Suppressor macrophage treated with lipopolysaccharide for 1 hour (primary cell): ENCODE data around the gene DMPK.
"Not testable (repeated sequence)": the region's sequence is repeated elsewhere in the genome, so short reads cannot be mapped to it uniquely, and the experiment has no call there.

Experiments
- DNase-seq, 3 donors: peaks; one replicate each; pipeline ENCODE4 v3.0.0-alpha.2; 2020 to 2022

The DMPK gene

GRCh38 chr19:45814851-45815480, 32.7 kb upstream of the DMPK start, which contains the start of gene RSPH6A:
TSS of gene RSPH6A (minus strand) at chr19:45815308. CDS start at chr19:45815176, 132 bp downstream.
- peak in 1 of 3 donors; percentile 16 for DNase-seq

GRCh38 chr19:45814166-45814780, 32.0 kb upstream of the DMPK start:
- DNase-seq: peak in 1 of 3 donors; percentile 14

- peak in 1 of 3 donors; percentile 17 for DNase-seq
Measured at GRCh38 chr19:45812297-45812696, 30.0 kb upstream of the DMPK start.

DNA sequence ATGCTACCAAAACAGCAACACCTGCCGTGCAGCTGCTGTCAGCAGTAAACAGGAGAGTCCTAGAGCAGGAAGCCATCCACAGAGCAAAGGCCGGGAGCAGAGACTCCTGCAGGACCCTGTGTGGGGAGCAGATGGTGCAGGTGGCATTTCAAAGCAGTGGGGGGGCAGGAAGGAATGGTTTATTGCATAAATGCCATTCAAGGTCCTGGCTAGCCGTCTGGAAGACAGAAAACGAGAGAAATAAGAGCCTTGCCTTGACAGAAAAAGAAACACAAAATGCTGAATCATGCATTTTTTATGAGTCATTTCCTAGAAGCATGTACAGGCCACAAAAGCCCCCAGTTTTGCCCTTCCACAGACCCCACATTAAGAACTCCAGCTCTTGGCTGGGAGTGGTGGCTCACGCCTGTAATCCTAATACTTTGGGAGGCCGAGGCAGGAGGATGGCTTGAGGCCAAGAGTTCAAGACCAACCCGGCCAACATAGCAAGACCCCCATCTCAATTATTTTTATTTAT, 27.4 kb upstream of the DMPK start:
- DNase-seq: peak; percentile 43 to 70 (median 58)

GRCh38 chr19:45805719-45806118, 23.4 kb upstream of the DMPK start:
- DNase-seq: no peak

GRCh38 chr19:45804959-45805230, 22.6 kb upstream of the DMPK start:
- DNase-seq: no peak

- no peak for DNase-seq
Measured at GRCh38 chr19:45804140-45804958, 22.1 kb upstream of the DMPK start.

DNA sequence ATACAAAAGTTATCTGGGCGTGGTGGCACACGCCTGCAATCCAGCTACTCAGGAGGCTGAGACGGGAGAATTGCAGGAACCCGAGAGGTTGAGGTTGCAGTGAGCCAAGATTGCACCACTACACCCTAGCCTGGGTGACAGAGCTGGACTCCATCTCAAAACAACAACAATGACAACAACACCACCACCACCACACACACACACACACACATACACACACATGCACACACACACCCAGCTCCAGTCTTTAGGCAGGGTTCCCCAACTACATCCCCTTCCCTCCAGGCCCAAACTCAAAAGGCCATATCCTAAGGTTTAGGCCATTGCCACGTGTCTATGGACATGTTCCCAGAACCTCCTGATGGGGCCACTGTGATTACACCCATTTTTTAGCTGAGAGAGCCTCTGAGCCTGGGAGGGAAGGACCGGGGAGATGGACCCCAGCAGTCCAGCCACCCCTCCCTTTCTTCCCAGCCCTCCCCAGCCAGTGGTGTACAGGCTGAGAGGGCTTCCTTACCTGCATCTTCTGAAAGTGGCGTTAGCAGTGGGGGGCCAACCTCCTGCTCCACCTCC, 19.4 kb upstream of the DMPK start:
- no peak for DNase-seq

GRCh38 chr19:45800070-45800553, 17.8 kb upstream of the DMPK start:
- peak; percentile 69 to 86 (median 76) for DNase-seq

GRCh38 chr19:45799541-45799940, 17.3 kb upstream of the DMPK start:
- not testable (repeated sequence) for DNase-seq

- peak; percentile 69 to 75 (median 69) for DNase-seq
Measured at GRCh38 chr19:45798995-45799517, 16.8 kb upstream of the DMPK start.

- DNase-seq: no peak
Measured at GRCh38 chr19:45794627-45795026, 12.3 kb upstream of the DMPK start.

DNA sequence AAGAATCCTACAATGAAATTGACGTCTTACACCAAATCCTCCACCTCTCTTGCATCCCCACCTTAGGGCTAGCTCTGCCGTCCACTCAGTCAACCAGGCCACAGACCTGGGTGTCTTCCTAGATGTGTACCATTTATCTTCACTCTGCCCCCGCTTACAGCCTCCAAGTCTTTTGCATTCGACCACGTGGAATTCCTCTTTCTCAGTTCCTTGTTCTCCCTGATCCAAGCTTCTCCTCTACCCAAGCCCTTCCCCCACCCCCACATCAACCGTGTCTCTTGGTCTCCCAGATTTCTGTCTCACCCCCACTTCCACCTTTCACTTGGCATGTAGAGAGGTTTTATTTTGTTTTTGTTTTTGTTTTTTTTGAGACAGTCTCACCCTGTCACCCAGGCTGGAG, 11.6 kb upstream of the DMPK start:
- DNase-seq: peak; percentile 64 to 76 (median 71)

- no peak for DNase-seq
Measured at GRCh38 chr19:45793178-45793564, 10.9 kb upstream of the DMPK start.

DNA sequence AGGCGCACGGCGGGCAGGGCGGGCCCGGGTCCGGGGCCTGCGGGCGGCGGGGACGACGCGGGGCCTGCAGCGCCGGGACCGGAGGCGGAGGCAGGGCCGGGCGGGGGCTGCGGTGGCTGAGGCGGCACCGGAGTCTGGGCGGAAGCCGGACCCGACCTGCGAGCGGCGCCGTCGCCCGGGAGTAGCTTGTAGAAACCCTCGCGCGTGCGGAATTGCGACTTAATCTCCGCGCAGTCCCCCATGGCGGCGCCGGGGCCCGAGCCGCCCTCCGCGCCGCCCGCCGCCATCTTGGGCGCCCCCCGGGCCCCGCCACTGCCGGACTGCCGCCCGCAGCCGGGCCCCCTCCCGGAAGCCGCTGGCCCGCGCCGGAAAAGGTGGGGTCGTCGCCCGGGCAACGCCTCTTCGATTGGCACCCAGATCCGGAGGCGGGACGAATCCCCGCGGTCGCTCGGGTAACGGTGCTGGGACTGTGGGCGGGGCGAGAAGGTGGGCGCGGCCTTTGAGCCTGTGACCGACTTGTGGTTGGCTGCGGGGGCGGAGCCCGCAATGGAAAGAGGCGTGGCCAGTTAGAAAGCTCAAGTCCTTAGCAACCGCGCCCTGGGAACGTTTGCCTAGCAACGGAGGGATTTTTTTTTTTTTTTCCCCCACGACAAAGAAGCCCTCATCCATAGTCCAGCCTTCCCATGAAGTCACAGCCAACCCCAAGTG, 10.3 kb upstream of the DMPK start, which contains the start of gene DMWD:
Gene DMWD (minus strand): TSS at position 376 of the 708 bp plus-strand sequence. CDS start 89 bp downstream, at position 287.
- DNase-seq: peak; percentile 99 to 100 (median 100)

- DNase-seq: peak in 1 of 3 donors; percentile 18
Measured at GRCh38 chr19:45791744-45792469, 9.6 kb upstream of the DMPK start.

DNA sequence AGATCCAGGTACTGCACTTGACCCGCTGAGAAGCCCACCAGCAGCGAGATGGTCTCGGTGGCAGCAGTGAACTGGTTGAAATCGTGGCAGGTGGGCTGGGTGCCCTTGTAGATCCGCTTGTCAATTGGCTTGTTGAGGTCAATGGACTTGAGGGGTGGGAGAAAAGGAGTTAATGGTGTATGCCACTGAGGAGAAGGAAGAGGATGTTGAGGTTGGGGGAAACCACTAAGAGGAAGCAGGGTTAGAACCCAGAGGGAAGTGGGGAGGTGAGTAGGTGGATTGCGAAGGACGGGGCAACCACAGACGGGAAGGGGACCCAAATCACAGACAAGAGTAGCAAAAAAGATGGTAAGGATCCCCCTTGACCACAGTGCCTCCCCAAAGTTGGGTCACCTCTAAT, 8.7 kb upstream of the DMPK start:
- peak; percentile 90 to 93 (median 93) for DNase-seq

DNA sequence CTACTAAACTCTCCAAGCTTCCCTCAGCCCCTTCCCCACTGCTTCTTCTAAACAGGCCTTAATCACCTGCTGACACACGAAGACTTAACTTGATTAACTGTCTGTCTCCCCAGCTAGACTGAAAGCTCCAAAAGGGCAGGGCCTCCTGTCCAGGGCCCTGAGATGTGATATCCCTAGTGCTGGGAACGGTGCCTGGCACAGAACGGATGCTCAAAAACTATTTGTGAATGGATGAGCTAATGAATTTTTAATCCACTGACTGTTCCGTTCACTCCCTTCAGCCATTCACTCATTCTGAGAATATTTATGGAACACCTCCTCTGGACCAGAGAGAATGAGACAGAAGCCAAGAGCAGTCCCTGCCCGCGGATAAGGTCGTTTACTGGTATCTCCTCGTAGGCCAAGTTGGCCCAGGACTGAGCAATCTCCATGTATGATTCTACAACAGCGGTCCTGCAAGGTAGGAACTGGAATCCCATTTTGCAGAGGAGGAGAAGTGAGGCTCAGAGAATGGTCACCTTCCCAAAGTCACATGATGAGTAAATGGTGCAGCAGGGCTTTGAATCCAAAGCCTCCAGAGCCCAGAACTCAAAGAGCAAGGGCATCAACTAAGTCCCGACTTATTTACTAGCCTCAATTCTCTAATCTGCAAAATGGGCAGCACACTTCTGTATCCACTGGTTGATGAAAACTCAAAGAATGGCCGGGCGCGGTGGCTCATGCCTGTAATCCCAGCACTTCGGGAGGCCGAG, 6.9 kb upstream of the DMPK start:
- DNase-seq: peak in 1 of 3 donors; percentile 13

DNA sequence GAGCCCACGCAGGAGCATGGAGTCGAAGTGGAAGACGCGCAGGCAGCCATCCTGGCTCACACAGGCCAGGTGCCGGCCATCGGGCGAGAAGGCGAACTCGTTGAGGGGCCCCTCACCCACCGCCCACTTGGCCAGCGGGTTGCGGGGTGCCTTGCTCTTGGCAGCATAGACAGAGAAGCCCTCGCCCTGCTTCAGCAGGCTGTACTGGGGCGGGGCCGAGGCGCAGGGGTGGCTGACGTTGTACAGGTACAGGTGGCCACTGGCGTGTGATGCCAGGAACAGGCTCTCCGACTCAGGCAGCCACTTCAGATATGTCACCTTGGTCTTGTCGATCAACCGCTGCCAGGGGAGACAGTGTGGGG, 4.2 kb upstream of the DMPK start:
- no peak for DNase-seq

GRCh38 chr19:45785781-45786532, 3.7 kb upstream of the DMPK start:
- DNase-seq: no peak
